ENCODE data around the gene CLDN9.

Gene CLDN9

GRCh38 chr16:3029491-3030221 is 16.9 kb downstream of the CLDN9 start:
- no peak for DNase-seq (ENCODE audit: low read depth)
- H3K4me3 ChIP-seq (ENCODE audit: low read depth, low read length): no peak overlapping the region
- no peak for TF ChIP-seq CTCF (IDR thresholded peaks at IDR 0.05; ENCODE audit: low read depth, low read length, missing control alignments)
- in situ Hi-C loops (cut with HindIII; ENCODE audit: low sequenced_read_pairs): no loop called here

GRCh38 chr16:3030222-3031212 is 17.8 kb downstream of the CLDN9 start:
- no peak for TF ChIP-seq CTCF (IDR thresholded peaks at IDR 0.05; ENCODE audit: low read depth, low read length, missing control alignments)
- H3K4me3 ChIP-seq (ENCODE audit: low read depth, low read length): no peak overlapping the region
- in situ Hi-C loops (cut with HindIII; ENCODE audit: low sequenced_read_pairs): no loop called here

GRCh38 chr16:3032624-3033023 is 19.9 kb downstream of the CLDN9 start:
- in situ Hi-C loops (cut with HindIII; ENCODE audit: low sequenced_read_pairs): no loop called here
- H3K4me3 ChIP-seq (ENCODE audit: low read depth, low read length): no peak overlapping the region
- TF ChIP-seq CTCF (IDR thresholded peaks at IDR 0.05; ENCODE audit: low read depth, low read length, missing control alignments): no peak
- DNase-seq (ENCODE audit: low read depth): no peak

More at GRCh38 chr16:3030222-3031212, 17.8 kb downstream of the CLDN9 start:
- no peak for DNase-seq (ENCODE audit: low read depth)

- no peak overlapping the region for H3K4me3 ChIP-seq (ENCODE audit: low read depth, low read length)
- TF ChIP-seq CTCF (IDR thresholded peaks at IDR 0.05; ENCODE audit: low read depth, low read length, missing control alignments): no peak
- in situ Hi-C loops (cut with HindIII; ENCODE audit: low sequenced_read_pairs): no loop called here
- DNase-seq (ENCODE audit: low read depth): no peak
Observed at GRCh38 chr16:3035289-3035971, 22.7 kb downstream of the CLDN9 start.

- in situ Hi-C loops (cut with HindIII; ENCODE audit: low sequenced_read_pairs): no loop called here
- no peak overlapping the region for H3K4me3 ChIP-seq (ENCODE audit: low read depth, low read length)
- no peak for TF ChIP-seq CTCF (IDR thresholded peaks at IDR 0.05; ENCODE audit: low read depth, low read length, missing control alignments)
- no peak for DNase-seq (ENCODE audit: low read depth)
Observed at GRCh38 chr16:3035972-3036725, 23.4 kb downstream of the CLDN9 start.
